GM21526 (cell line): ENCODE results near the gene RYR2.

Source experiments
- ATAC-seq: cut with Tn5 transposase; IDR thresholded peaks from one replicate; pipeline ENCODE4 v1.9.1; 2021; ENCODE audit warnings: moderate library complexity; ENCODE audit not compliant: unreplicated experiment, low FRiP score

RYR2 gene

DNA sequence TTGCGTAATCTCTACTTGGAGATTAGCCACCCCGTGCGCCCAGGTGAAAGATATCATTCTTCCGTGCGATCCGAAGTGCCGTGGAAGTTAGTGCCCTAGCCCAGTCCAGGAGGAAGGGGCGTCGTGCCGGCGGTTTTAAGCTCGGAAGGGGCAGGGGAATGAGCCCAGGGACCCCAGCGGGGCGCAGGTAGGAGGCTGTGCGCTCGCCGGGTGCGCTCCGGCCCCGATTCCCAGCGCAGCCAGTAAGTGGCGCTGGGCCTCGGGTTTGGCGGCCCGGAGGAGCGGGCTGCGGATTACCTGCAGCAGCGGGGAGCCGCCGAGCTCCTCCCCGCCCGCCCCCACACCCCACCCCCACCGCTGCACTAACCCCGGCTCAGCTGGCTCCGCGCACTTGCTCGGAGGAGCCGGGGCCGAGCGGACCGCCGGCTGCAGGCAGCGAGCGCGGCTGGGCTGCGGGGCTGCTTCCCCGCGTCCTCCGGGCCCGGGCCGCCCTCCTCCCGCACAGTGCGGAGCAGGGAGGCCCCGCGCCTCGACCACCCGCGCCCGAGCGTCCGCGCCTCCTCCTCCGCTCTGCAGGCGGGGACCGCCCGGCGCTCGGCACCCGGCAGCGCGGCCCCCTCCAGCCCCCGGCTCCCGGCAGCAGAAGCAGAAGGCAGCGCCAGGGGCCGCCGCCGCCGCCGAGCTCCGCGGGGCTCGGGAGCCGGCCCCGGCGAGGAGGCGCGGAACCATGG, at the start of gene RYR2:
Gene RYR2 (plus strand): TSS at position 390 of the 731 bp plus-strand sequence. CDS start 338 bp downstream, at position 728.
- no peak for ATAC-seq

DNA sequence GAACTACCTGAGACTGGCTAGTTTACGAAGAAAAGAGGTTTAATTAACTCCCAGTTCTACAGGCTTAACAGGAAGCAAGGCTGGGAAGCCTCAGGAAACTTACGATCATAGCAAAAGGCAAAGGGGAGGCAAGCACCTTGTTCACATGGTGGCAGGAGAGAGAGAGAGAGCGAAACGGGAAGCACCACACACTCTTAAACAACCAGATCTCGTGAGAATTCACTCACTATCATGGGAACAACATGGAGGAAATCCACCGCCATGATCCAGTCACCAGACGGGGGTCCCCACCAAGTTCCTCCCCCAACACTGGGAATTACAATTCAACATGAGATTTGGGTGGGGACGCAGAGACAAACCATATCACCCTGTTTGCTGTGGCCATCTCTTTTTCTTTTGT, 49.5 kb upstream of the RYR2 start:
- no peak for ATAC-seq

DNA sequence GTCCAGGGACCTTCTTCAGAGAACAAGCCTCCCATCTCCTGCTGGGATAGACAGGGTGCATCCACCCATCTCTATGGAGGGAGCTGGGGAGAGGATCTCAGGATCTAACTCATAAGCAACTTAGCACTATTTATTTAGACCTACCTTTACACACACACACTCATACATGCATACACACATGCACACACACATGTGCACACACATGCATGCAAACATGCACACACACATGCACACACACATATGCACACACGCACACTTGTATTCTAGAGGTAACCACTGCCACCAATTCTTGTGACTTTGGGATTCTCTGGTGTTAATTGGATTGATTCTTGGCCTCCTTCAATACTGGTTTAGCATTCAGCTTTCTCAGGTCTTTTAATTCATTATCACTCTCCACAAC, 47.5 kb upstream of the RYR2 start:
- no peak for ATAC-seq

DNA sequence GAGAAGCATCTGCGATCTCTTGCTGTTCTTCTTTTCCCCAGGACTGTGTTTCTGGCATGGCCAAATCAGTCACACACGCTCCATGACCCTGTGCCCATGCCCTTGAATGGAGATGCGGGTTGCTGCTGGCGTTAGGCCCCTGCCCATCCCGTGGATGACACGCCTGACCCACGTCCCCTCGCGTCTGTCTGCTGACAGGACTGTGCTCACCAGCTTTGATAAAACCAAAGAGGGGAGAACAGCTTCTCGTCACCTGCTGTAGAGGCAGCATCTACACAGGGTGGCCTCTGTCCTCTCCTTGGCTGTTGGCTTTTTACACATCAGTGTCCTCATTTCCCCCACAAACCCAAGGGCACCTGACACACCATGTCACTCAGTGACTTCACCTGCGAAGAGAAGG, 44.6 kb upstream of the RYR2 start:
- ATAC-seq = no peak

DNA sequence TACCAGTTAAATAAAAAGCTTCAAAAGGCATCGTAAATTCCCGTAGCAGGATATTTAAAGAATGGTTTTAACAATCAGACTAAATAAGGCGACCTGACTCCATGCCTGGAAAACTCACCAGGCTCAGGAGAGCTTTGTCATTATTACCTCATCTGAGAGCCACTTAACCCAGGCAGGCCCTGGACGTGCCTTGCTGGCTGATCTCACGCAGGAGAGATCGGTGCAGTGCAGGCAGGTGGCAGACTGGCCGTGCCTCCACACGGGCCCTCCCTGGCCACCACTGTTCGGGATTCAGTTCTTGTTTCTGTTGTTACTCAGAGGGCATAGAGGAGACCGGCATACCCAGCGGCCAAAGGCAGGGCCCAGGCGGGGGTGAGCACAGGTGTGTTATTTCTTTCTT, 44.1 kb upstream of the RYR2 start:
- no peak for ATAC-seq

DNA sequence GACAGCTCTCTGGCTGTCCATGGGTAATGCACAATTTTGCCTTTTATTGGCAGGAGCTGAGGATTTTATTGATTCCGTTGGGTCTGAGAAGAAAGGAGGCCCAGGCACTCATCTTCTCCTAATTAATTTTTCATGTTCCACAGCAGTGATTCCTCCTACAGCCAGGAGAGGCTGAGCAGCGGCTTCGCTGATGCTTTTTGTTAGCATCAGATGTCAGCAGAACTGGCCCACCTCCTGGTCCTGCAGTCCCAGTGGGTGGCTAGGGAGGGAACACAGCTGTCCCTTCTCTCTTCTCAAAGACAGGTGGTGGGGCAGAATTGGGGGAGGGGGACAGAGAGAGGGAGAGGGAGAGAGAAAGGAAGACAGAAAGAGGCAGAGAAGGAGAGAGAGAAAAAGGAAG, 43.4 kb upstream of the RYR2 start:
- no peak for ATAC-seq

DNA sequence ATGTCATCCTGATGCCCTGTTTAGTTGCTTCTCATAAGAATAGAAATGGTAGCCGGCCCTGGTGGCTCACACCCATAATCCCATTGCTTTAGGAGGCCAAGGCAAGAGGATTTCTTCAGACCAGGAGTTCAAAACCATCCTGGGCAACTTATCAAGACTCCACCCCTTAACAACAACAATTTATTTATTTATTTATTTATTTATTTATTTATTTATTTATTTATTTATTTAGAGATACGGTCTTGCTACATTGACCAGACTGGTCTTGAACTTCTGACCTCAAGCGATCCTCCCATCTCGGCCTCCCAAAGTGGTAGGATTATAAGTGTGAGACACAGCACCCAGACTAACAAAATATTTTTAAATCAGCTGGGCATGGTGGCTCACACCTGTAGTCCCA, 41.8 kb upstream of the RYR2 start:
- ATAC-seq = no peak

DNA sequence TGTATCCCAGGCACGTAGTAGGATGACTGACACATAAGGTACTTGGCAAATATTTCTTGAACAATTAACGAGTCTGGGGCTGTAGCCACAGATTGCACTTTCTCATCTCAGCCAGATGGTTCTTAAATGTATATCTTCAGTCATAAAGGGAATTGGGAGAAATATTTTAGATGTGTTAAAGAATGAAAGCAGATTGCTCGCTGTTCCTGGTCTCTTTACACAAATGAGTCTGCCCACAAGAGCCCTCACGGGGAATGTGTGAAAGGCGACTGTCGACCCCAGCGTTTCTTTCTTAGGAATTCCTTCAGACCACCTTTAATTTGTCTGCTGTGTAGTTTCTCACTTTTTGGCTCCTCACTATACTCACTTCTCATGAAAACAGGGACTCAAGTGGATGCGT, 38.5 kb upstream of the RYR2 start:
- ATAC-seq = no peak

DNA sequence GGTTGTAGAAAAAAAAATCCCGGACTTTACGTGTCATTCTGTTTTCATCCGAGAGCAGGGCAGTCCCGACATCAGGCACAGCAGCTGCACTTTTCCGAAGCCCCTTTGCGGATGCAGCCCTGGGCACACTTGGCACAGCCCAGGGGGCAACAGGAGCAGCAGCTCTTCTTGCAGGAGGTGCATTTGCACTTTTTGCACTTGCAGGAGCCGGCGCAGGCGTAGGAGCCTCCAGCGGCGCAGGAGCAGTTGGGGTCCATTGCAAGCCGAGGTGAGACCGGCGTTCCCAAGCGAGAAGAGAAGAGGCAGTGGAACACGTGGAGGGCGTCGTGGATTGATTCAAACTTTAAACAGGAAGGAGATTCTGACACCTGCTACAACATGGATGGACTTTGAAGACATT, 37.9 kb upstream of the RYR2 start, which contains the start of gene MT1HL1:
Gene MT1HL1 (minus strand): TSS at position 326 of the 400 bp plus-strand sequence. CDS start 69 bp downstream, at position 257.
- no peak for ATAC-seq

DNA sequence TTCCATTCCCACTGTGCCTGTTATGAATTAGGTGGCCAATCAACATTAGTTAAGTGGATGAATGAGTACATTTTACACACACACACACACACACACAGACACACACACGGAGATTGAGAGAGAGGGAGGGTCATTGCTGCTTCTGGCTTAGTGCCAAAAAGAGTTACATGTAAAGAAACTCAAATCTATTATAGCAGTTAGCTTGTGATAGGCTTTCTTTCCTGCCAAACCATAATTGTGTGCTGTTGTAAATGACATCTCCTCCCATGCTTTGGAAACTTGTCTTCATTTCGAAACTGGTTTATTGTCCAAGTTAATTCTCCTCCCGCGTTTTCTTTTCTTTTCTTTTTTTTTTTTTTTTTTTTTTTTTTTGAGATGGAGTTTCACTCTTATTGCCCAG, 36.3 kb upstream of the RYR2 start:
- ATAC-seq = no peak

DNA sequence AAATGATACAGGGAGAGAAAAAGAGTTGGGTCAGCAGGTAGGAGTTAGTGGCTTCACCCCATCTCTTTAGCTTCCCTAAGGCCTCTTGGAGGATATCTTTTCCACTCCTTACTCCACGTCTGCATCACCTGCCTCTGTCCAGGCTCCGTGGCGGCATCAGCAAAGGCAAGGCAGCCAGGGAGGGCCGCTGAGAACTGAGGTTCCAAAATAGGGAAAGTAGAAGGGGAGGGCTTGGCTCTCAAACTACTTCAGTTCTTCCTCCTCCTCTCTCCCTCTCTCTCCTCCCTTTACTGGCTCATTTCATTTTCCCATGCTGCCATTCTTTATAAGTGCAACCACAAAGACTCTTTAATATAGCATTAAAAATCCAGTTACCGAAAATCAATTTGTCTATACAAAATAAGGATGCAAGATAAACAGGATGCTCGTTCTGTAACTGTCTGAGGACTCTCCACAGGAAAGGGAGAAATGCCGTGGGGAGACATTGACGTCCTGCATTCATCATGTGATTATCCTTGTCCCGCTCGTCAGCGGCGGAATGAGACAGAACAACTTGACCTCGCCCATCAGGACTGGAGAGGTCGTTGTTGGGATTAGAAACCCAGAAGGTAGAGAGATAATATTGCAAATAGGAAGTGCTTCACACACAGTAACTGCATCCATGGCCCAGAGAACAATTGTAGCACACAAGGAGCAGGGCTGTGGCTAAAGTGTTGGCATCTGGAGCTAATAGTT, 34.7 kb upstream of the RYR2 start:
- ATAC-seq = no peak

DNA sequence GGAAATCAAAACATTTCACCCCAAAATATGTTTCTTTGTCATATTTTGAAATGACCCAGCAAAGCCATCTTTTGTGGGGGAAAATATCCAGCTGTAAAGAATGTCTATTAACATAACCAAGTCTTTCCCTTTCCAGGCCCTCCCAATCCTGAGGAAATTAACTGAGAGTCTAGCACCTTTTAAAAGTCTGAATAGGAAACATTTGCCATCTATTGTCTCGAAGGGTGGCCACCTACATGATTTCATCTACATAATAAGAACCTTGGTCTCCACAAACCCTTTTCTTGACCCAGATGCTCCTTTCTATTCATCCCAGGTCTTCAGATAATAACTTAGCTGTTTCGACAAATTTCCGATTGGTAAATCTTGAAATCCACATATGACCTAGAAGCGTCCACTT, 32.4 kb upstream of the RYR2 start:
- ATAC-seq = no peak

DNA sequence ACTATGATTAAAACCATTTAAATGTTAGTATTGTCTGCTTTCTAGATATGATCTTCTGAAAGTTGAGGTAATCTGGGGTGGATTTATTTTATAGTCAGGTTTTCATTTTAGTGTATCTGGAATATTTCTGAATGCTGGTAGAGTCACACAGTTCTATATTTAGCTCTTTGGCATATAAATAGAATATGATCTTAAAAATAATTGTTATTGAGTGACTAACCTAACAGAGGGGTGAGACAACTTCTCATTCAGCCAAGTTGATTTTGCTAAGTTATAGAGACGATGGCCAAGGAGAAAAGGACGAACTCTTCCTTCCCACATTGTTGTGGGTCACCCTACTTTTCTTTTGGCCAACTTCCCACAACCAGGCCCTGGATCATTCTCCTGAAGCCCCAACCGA, 30.6 kb upstream of the RYR2 start:
- no peak for ATAC-seq

DNA sequence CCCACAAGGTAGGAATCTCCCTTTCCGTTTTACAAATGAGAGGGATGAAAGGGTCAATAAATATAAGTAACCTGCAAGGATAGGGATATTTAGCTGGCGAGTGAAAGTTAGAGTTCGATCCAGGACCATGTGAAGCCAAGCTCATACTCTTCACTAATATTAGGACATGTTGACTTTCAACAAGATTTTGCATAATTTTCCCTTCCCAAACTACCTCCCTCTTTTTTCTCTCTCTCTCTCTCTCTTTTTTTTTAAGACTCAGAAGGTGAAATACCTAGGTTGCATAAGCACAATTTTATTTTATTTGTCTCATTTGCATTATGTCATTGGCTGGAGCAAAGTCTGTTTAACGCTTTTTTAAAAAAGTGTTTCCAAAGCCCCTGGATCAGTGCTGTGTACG, 29.6 kb upstream of the RYR2 start:
- no peak for ATAC-seq

DNA sequence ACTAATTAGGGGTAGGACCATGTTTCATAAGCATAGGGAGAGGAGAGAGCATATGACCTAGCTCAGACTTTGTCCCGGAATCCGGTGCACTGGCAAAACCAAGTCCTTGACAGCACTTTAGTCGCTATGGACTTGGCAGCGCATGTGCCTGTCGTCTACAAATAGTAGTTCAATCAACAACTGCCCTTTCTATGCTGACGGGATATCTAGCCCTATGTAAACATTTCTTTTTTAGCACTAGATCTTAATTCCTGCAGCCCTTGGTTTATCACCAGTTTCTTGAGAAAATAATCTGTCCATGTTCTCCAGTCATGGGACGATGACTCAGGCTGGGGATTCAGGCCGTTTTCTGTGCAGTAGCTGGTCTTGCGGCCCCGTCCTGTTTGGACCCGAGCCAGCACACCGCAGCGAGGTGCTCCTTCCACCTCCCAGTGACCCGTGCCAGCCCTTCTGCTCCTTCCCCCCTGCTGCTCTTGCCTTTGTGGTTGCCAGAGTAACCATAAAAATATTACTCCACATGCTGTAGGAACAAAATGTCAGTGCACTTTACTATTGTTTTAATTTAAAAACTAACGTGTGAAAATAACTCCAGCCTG, 29.1 kb upstream of the RYR2 start:
- no peak for ATAC-seq

DNA sequence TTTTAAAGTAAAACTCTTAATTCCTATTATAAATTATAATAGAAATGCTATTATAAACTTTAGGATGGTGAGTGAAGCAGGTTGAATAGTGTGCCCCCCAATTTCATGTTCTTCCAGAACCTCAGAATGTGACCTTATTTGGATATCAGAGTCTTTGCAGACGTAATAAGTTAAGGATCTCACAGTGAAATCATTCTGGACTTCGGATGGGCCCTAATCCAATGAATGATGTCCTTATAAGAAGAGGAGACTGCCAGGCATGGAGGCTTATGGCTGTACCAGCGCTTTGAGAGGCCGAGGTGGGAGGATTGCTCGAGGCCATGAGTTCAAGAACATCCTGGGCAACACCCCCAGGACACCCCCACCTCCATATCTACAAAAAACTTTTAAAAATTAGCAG, 28.4 kb upstream of the RYR2 start:
- no peak for ATAC-seq

DNA sequence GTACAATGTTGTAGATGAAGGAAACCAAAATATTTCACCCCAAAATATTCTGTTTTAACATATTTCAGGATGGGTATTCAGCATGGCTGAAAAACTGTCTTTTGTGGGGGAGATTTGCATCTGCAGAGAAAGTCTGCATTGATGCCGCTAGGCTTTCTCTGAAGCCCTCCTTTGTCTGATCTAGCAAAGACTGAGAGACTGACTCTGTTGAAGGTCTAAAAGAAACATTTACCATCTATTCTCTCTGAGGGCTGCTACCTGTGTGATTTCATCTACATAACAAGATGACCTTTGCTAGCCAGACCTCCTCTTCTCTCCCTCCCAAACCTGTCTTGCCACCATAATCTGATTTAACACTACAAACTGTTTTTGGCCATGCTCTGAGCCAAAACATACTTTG, 25.4 kb upstream of the RYR2 start:
- ATAC-seq = no peak

DNA sequence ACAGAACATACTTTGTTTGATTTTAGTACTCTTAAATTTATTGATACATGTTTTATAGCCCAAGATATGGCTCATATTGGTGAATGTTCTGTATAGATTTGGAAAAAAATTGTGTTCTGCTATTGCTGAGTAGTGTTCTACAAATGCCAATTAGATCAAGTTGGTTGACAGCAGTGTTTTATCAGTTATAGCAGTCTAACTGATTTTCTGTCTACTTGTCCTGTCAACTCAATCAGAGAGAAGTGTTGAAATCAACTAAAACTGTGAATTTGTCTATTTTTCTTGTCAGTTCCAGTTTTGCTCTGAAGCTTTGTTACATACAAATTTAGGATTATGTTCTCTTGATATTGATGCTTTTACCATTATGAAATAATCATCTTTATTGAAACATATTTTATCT, 23.1 kb upstream of the RYR2 start:
- ATAC-seq = no peak

DNA sequence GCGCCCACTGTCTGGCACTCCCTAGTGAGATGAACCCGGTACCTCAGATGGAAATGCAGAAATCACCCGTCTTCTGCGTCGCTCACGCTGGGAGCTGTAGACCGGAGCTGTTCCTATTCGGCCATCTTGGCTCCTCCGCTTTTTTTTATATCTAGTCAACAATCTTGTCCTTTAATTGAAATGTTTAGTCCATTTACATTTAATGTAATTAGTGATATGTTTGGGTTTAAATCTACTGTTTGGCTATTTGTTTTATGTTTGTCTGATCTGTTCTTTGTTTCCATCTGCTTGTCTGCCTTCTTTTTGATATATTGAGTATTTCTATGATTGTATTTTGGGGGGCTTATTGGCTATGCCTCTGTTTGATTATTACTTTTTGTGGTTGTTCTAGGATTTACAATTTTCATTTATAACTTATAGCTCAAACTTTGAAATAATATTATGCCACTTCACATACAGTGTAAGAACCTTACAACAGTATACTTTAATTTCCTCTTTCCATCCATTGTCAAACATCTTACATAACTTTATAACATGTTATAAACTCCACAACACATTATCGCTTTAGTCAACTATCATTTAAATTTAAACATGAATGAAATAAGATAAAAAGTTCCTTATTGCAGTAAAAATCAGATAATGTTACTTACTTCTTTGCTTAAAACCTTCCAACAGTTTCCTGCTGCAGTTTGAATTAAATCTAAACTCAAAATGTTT, 16.5 kb upstream of the RYR2 start:
- no peak for ATAC-seq

DNA sequence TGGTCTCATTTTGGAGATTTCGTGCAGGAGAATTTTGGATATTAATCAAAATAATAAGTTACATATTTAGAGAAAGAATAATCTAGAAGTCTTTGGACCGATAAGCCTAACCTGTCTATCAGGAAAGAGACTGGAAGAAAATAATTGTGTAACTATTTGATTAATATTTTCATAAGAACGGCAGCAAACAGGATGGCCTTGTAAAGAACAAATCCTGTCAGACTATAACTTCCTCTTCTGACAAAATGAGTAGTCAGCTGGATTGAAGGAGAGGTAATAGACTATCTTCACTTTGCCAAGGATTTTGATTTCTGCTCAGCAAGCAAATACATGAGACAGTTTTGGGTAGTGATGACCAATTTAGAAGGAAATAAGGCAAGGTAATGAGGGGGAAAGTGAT, 12.7 kb upstream of the RYR2 start:
- no peak for ATAC-seq

DNA sequence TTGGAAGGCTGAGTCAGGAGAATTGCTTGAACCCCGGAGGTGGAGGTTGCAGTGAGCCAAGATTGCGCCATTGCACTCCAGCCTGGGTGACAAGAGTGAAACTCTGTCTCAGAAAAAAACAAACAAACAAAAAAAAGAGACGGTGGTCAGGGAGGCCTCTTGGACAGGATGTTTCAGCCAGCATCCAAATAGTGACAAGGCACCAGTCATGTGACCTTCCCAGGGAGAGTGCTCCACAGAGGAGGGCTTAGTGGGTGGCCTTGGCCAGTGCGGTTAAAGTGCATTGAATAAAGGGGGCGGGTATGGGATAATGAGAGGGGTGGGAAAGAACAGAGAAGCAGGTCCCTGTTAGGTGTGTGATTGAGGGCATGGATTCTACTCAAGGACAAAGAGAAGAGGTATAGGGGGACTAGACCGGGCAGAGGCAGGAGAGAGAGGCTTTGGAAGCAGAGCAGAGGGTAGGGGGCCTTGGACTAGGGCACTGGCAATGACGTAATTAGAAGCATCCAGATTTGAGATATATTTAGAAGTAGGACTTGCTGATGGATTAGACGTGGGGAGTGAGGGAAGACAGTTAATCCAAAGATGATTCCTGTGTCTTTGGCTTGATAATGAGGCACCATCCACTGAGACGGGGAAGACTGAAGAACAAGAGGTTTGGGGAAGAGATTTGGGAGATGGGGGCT, 12.0 kb upstream of the RYR2 start:
- no peak for ATAC-seq
